Lung (tissue), 16 donors: ENCODE data around the gene KANSL2. TPM values are rescaled to one million over a fixed set of nuclear protein-coding genes. Genes with fewer than 3 reads are reported as not detected.
A peak's percentile ranks its signal among the peaks of the same experiment; 100 is the strongest.
"Not testable (repeated sequence)": the region's sequence is repeated elsewhere in the genome, so short reads cannot be mapped to it uniquely, and the experiment has no call there.

Experiments
- ATAC-seq: fragments of 200-7000 bp; cut with Tn5 transposase; one replicate; pipeline ENCODE4 v1.9.1; 2020; ENCODE audit warnings: moderate number of reproducible peaks; ENCODE audit not compliant: insufficient read depth, low FRiP score
- DNase-seq, 3 donors: peaks; one replicate each; pipeline ENCODE4 v3.0.0-alpha.2; 2013 to 2017
- H3K27ac ChIP-seq, 2 donors: one replicate each; pipeline ENCODE4 v1.5.1; 2013; ENCODE audit warnings: mild to moderate bottlenecking in 2 of 2, moderate library complexity in 2 of 2, control low read depth in 1 of 2, inconsistent platforms in 1 of 2, low read depth in 1 of 2, low read length in 1 of 2
- H3K27me3 ChIP-seq, 3 donors: one replicate each; pipeline ENCODE4 v1.5.1; 2013; ENCODE audit warnings: low read length in 2 of 3; ENCODE audit not compliant: control insufficient read depth in 3 of 3, insufficient read depth in 3 of 3
- H3K36me3 ChIP-seq, 4 donors: one replicate each; pipeline ENCODE4 v1.5.1; 2013; ENCODE audit warnings: low read length in 4 of 4, mild to moderate bottlenecking in 1 of 4, moderate library complexity in 1 of 4; ENCODE audit not compliant: control insufficient read depth in 4 of 4, insufficient read depth in 4 of 4
- H3K4me1 ChIP-seq, 5 donors: one replicate each; pipeline ENCODE4 v1.5.1; 2013; ENCODE audit warnings: low read length in 5 of 5, mild to moderate bottlenecking in 2 of 5, moderate library complexity in 1 of 5; ENCODE audit not compliant: control insufficient read depth in 5 of 5, insufficient read depth in 5 of 5
- H3K4me3 ChIP-seq: one replicate; pipeline ENCODE4 v1.5.1; 2013; ENCODE audit warnings: mild to moderate bottlenecking, control low read depth, moderate library complexity
- H3K9ac ChIP-seq, 2 donors: one replicate each; pipeline ENCODE4 v1.5.1; 2013; ENCODE audit warnings: low read length in 2 of 2, control low read depth in 1 of 2; ENCODE audit not compliant: insufficient read depth in 1 of 2
- H3K9me3 ChIP-seq, 4 donors: one replicate each; pipeline ENCODE4 v1.5.1; 2013; ENCODE audit warnings: low read length in 3 of 4, mild to moderate bottlenecking in 1 of 4, moderate library complexity in 1 of 4; ENCODE audit not compliant: control insufficient read depth in 4 of 4, insufficient read depth in 3 of 4
- WGBS, 2 donors: extraction: QIAGEN DNeasy Blood & Tissue Kit; methylation state at CpG; one replicate each; pipeline ENCODE4 v1.1.7; 2013; 5-methylcytosine and 5-hydroxymethylcytosine counted together
- long read RNA-seq, 5 donors: transcript quantifications; one replicate each; lab custom pipeline, GENCODE V29; 2026
- polyA plus RNA-seq, 2 donors: library from polyadenylated mRNA; stranded (reverse); fragments of 200-250 nt; gene quantifications; one replicate each; pipeline ENCODE4 v1.2.1, GENCODE V29; 2013
- total RNA-seq, 2 donors: library from RNA; depleted of rRNA in 1 of 2; stranded (reverse); fragments of >200 nt in 1 of 2; gene quantifications; one replicate each; pipeline ENCODE4 v1.2.1, GENCODE V29; 2014 to 2021
- TF ChIP-seq, protein P1 (sequence below): IDR thresholded peaks from 2 replicates; pipeline ENCODE4 v1.5.1; 2012; ENCODE audit warnings: mild to moderate bottlenecking; ENCODE audit errors: control extremely low read depth, extremely low read depth
- donor health status: control.
- donor health status: control.
- donor health status: Bipolar disorder and iron deficiency.
- donor health status: healthy.
- donor health status: DM: yes; HTN: yes; CAD: no.

The KANSL2 gene, protein sequence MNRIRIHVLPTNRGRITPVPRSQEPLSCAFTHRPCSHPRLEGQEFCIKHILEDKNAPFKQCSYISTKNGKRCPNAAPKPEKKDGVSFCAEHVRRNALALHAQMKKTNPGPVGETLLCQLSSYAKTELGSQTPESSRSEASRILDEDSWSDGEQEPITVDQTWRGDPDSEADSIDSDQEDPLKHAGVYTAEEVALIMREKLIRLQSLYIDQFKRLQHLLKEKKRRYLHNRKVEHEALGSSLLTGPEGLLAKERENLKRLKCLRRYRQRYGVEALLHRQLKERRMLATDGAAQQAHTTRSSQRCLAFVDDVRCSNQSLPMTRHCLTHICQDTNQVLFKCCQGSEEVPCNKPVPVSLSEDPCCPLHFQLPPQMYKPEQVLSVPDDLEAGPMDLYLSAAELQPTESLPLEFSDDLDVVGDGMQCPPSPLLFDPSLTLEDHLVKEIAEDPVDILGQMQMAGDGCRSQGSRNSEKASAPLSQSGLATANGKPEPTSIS
- total RNA-seq (10 to 100 TPM; 35.1 to 45.1 TPM), polyA plus RNA-seq (10 to 100 TPM; 25.8 to 31.0 TPM)
- long read RNA-seq, donor 1, partial matches to known transcripts: 0 of 5 reads
- long read RNA-seq, donor 1, other reads (novel, unspliced or antisense): 0 of 5 reads
- long read RNA-seq, donor 2, partial matches to known transcripts: 0 of 4 reads
- long read RNA-seq, donor 2, other reads (novel, unspliced or antisense): 0 of 4 reads
- long read RNA-seq, donor 3, partial matches to known transcripts: 0 of 4 reads
- long read RNA-seq, donor 3, other reads (novel, unspliced or antisense): 0 of 4 reads
- long read RNA-seq, donor 4, partial matches to known transcripts: 0 of 4 reads
- long read RNA-seq, donor 4, other reads (novel, unspliced or antisense): 0 of 4 reads
- long read RNA-seq, donor 5, transcript KANSL2-201 (10 exons, 2,155 nt): major isoform, 5 of 6 reads
- long read RNA-seq, donor 5, partial matches to known transcripts: 0 of 6 reads
- long read RNA-seq, donor 5, other reads (novel, unspliced or antisense): 0 of 6 reads

DNA sequence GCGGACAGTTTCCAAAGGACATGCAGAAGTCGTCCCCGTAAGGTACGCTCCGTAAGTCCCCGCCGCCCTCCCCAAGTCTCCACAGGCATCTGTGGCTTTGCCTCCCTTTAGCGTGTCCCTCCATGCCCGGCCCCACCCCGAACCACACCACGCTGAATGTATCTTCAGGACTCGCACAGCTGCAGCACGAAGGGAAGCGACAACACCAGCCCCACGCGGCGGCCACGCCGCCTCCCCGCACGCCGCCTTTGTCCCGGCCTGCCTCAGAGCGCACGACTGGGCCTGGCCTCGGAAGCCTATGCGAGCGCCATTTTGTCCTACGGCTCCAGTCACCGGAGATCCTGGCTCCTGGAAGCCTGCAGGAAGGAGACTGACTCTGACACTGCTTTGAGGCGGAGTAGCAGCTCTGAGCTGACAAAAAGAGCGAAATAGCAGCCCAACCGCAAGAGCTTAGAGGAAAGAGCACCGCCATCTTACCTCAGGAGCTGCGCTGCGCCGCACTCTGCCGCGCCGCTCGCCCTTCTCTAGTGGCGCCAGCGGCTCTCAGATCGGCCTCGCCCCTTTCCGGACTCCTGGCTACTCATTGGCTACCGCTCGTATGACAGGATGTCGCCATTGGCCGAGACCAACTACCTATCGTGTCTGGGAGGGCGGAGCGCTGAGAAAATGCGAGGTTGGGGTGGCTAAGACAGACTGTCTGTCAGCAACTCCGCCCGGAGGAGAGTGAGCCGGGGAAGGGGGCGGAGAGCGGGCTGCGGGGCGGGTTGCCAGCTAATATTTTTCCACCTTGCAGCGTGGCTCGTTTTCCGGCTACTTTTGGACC, at the start of gene KANSL2:
TSS of gene KANSL2 (minus strand) at position 529 of the 823 bp plus-strand sequence. CDS start 606 bp downstream, outside the sequence.
- TF ChIP-seq, protein P1, sequence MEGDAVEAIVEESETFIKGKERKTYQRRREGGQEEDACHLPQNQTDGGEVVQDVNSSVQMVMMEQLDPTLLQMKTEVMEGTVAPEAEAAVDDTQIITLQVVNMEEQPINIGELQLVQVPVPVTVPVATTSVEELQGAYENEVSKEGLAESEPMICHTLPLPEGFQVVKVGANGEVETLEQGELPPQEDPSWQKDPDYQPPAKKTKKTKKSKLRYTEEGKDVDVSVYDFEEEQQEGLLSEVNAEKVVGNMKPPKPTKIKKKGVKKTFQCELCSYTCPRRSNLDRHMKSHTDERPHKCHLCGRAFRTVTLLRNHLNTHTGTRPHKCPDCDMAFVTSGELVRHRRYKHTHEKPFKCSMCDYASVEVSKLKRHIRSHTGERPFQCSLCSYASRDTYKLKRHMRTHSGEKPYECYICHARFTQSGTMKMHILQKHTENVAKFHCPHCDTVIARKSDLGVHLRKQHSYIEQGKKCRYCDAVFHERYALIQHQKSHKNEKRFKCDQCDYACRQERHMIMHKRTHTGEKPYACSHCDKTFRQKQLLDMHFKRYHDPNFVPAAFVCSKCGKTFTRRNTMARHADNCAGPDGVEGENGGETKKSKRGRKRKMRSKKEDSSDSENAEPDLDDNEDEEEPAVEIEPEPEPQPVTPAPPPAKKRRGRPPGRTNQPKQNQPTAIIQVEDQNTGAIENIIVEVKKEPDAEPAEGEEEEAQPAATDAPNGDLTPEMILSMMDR: no peak
- 0 to 1% methylated on average over 64 of the region's 64 CpGs for WGBS, 2 donors
- peaks cover 4 to 34% (median 13%) of the 10 kb centered on the region in 5 donors for H3K4me1 ChIP-seq
- peaks cover 3 to 23% (median 19%) of the 10 kb centered on the region in 4 donors for H3K36me3 ChIP-seq
- H3K4me3 ChIP-seq: peak within 1 kb of the TSS; percentile 74
- peak; percentile 98 to 99 (median 99) for DNase-seq
- no peaks in the 10 kb centered on the region for H3K9me3 ChIP-seq
- peak; percentile 100 for ATAC-seq
- H3K9ac ChIP-seq: peak within 1 kb of the TSS; percentile 95
- peaks cover 0 to 2% (median 0%) of the 10 kb centered on the region in 3 donors for H3K27me3 ChIP-seq
- peak within 1 kb of the TSS; percentile 89 to 98 for H3K27ac ChIP-seq

DNA sequence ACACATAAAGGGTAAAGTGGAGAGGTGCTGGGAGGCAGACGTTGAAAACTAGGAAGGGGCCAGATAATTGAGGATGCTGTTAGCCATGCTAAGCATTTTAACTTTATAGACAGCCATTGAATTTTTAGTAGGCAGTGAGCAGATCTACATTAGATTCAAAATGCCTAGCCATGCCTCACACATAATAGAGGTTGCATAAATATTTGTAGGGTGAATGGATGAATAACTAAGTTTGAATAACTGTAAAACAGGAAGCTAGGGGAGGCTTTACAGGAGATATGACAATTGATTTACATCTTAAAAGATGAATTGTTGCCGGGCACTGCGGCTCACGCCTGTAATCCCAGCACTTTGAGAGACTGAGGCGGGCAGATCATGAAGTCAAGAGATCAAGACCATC, 46.8 kb upstream of the KANSL2 start:
- 54 to 76% methylated on average over 5 of the region's 5 CpGs for WGBS, 2 donors
- TF ChIP-seq, protein P1: no peak
- H3K9ac ChIP-seq: no peak overlapping the region
- H3K4me3 ChIP-seq: no peak overlapping the region
- ATAC-seq: no peak
- no peaks in the 10 kb centered on the region for H3K4me1 ChIP-seq
- H3K27me3 ChIP-seq: no peaks in the 10 kb centered on the region
- H3K27ac ChIP-seq: no peak overlapping the region
- no peaks in the 10 kb centered on the region for H3K36me3 ChIP-seq
- no peak for DNase-seq
- no peaks in the 10 kb centered on the region for H3K9me3 ChIP-seq

DNA sequence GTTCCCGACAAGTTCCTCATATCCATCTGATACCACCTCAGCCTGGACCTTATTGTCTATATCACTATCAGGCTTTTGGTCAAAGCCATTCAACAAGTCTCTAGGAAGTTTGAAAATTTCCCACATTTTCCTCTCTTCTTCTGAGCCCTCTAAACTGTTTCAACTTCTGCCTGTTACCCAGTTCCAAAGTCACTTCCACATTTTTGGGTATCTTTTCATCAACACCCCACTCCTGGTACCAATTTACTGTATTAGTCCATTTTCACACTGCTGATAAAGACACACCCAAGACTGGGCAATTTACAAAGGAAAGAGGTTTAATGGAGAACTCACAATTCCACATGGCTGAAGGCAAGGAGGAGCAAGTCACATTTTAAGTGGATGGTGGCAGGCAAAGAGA, 38.7 kb upstream of the KANSL2 start:
- H3K4me1 ChIP-seq, DNase-seq, ATAC-seq, H3K36me3 ChIP-seq, H3K4me3 ChIP-seq, H3K27ac ChIP-seq, H3K9ac ChIP-seq, H3K9me3 ChIP-seq, H3K27me3 ChIP-seq: not testable (repeated sequence)
- 94 to 97% methylated on average over 1 of the region's 1 CpG for WGBS, 2 donors

DNA sequence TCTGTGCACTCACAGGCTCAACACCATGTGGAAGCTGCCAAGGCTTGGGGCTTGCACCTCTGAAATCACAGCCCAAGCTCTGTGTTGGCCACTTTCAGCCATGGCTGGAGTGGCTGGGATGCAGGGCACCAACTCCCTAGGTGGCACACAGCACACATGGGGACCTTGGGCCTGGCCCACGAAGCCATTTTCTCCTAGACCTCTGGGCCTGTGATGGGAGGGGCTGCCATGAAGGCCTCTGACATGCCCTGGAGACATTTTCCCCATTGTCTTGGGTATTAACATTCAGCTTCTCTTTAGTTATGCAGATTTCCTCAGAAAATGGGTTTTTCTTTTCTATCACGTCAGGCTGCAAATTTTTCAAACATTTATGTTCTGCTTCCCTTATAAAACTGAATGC, 38.1 kb upstream of the KANSL2 start:
- not testable (repeated sequence) for H3K9me3 ChIP-seq, ATAC-seq, H3K36me3 ChIP-seq, H3K27ac ChIP-seq, DNase-seq, H3K27me3 ChIP-seq, H3K4me3 ChIP-seq, H3K9ac ChIP-seq, H3K4me1 ChIP-seq
- WGBS, 2 donors: 84 to 88% methylated on average over 2 of the region's 2 CpGs

DNA sequence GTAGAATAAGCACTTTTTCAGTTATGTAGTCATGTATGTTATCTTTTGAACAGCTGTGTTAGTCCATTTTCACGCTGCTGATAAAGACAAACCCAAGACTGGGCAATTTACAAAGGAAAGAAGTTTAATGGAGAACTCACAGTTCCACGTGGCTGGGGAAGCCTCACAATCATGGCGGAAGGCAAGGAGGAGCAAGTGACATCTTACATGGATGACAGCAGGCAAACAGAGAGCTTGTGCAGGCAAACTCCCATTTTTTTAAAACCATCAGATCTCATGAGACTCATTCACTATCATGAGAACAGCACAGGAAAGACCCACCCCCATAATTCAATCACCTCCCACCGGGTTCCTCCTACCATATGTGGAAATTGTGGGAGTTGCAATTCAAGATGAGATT, 37.0 kb upstream of the KANSL2 start:
- H3K9me3 ChIP-seq, H3K9ac ChIP-seq, H3K27me3 ChIP-seq, H3K4me3 ChIP-seq, ATAC-seq, H3K36me3 ChIP-seq, DNase-seq, H3K27ac ChIP-seq: not testable (repeated sequence)
- 78 to 87% methylated on average over 4 of the region's 4 CpGs for WGBS, 2 donors
- peaks cover 5 to 21% (median 6%) of the 10 kb centered on the region in 5 donors for H3K4me1 ChIP-seq
